ENCODE data around the gene PPP4C.

The PPP4C gene

DNA sequence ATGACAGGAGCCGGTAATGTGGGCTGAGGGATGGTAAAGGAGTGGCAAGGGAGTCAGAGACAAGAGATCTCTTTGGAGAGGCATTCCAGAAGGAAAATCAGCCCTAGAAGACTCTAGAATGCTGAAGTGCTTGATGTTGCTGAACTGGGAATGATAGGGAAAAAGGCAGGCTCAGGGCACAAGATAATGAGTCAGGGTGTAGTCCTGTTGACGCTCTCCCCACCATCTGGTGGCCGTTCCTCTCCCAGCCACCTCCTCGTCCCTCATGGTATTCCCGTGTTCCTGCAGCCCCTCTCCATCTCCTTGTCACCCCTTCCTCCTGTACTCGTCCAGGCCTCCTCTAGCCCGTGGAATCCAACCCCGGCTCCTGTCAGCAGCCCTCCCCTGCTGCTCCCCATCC lies 21.3 kb upstream of the PPP4C start:
- in situ Hi-C loops (cut with MboI; ENCODE audit: low sequenced_read_pairs): no loop called here

DNA sequence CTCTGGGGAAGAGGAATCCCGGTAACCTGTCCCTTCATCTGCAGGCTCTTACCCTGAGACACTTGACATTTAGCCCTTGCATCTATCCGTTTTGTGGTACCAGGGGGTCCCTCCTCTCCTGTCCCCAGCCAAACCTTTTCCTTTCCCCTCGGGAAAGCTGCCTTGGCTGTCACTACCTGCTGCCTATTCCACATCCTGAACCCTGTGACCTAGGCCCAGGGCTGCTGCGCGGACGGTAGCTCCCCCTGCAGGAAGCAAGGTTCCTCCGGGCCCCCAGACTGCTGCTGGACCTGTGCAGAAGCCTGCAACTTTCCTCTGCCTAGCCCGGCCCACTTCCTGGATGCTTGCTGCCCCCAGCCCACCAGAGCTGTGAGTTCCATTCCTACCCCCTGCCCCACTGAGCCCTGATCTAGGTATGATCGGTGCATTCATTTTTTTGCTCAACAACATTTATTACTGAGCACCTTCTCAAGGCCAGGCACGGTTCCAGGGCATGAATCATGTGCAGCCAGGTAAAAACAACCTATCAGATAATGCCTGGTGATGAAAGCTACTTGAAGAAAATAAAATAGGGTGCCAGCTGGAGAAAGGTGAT lies 20.7 kb upstream of the PPP4C start:
- in situ Hi-C loops (cut with MboI; ENCODE audit: low sequenced_read_pairs): no loop called here

DNA sequence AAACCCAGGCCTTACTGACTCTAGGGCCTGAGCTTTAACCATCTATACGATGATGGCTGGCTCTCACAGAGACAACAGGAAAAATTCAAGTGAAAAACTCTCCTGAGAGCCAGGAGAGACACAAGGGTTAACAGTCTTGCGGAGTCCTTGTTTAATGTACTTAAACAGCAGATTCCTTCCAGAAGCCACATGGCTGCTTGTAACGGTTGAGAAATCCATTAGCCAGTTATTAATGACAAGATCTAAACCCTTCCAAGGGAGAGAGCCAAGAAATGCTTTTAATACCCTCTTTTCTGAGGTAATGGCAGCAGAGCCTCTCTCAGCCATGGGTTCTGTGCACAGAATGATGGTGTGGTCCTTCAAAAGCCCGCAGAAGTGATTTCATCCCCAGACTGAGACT lies 15.4 kb upstream of the PPP4C start:
- in situ Hi-C loops (cut with MboI; ENCODE audit: low sequenced_read_pairs): no loop called here

DNA sequence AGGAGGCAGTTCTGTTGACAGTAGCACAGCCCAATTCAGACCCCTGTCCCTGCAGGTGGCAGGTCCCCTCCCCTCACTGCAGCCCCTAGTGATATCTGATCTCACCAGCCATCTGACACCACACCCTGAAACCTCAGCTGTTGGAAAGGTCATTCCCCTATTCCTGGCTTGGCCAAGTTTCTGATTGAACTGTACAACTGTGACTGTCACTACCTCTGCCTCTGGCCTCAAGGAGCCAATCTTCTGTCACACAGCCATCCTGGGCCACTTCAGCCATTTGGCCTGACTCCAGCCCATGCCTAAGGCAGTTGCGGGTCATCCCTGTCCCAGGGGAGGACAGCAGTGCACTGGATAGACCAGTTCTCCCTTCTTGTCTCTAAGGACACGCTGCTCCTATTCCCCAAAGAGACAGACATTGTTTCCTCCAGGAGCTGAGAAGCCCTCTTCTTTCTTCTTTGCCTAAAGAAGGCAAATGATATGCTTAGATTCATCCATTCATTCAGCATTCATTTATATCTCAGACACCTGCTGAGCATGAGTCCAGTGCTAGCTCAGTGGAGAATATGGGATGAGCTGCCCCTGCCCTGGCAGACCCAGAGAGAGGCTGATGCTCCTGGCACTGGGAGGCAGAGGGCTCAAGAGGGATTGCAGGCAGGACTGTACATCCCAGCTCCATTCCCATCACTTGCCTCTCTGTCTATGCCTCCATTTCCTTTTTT lies 14.8 kb upstream of the PPP4C start:
- in situ Hi-C loops (cut with MboI; ENCODE audit: low sequenced_read_pairs): no loop called here

DNA sequence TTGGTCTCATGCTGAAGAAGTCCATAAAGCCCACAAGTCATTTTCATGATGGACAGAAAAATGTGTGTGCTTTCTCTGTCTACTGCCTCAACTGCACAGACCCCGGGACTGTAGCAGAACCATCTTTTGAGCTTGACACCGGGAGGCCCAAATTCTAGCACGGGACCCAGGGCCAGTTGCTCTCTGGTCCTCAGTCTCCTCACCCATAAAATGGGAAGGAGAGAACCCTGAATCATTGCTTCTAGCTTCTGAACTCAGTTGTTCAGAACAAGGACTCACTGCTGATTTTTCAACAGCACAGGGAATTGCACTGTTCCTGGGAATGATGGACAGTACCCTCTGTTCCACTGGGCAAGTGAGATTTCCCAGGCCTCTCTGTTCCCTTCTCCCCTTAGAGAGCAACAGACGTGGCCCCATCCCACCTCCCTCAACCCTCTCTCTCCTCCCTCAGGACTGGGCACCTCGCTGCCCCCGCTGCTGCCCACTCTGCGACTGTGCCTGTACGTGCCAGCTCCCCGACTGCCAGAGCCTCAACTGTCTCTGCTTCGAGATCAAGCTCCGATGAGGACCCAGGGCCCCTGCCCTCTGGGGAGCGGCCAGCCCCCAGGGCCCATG lies 12.4 kb upstream of the PPP4C start:
- in situ Hi-C loops (cut with MboI; ENCODE audit: low sequenced_read_pairs): no loop called here

DNA sequence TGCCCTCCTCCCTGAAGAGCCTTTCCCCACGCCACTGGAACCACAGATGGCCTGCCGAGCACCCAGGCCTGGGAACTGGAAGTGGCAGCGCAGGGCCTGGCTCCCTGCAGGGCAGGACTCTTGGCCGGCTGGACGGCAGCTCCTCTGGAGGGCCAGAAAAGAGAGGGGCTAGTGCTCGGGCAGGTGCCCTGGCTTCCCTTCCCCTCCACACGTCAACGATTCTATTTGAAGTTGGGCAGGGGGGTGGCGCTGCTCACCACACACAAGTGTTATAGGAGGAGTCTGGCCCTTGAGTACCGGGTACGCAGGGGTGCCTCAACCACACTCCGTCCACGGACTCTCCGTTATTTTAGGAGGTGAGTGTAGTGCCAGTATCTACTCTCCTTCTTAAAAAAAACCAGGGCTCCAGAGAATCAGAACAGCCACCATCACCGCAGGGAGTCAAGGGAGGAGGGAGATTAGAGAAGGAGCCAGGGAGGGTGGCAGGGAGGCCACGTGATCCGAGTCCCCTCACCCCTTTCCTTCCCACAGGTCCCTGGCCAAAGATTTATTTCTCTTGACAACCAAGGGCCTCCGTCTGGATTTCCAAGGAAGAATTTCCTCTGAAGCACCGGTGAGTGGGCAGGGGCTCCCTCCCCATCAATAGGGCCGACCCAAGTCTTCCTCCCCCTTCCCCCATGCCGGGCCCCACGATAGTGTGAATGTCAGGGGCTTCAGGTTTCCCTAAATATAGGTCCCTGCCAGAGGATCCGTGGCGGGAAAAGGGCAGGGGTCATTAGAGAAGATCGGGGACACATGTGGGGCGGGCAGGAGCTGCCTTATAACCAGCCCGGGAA lies 11.7 kb upstream of the PPP4C start:
- in situ Hi-C loops (cut with MboI; ENCODE audit: low sequenced_read_pairs): no loop called here

DNA sequence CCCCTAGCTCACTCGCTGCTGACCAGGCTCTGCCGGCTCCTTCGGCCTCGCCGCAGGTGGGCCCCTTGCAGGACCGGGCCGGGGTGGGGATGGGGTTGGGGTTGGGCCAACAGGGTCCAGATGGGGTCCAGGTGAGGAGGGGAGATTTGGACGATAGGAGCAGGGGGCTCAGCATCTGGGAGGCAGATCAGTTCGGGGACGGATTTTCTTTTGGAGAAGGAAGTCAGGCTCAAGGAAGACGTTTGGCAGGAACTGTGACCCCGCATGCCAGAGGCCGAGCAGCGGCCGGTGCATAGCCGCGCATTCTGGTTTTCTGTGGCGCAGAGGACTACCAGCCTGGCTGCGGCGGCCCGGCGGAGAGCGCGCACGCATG lies 11.1 kb upstream of the PPP4C start:
- in situ Hi-C loops (cut with MboI; ENCODE audit: low sequenced_read_pairs): no loop called here

DNA sequence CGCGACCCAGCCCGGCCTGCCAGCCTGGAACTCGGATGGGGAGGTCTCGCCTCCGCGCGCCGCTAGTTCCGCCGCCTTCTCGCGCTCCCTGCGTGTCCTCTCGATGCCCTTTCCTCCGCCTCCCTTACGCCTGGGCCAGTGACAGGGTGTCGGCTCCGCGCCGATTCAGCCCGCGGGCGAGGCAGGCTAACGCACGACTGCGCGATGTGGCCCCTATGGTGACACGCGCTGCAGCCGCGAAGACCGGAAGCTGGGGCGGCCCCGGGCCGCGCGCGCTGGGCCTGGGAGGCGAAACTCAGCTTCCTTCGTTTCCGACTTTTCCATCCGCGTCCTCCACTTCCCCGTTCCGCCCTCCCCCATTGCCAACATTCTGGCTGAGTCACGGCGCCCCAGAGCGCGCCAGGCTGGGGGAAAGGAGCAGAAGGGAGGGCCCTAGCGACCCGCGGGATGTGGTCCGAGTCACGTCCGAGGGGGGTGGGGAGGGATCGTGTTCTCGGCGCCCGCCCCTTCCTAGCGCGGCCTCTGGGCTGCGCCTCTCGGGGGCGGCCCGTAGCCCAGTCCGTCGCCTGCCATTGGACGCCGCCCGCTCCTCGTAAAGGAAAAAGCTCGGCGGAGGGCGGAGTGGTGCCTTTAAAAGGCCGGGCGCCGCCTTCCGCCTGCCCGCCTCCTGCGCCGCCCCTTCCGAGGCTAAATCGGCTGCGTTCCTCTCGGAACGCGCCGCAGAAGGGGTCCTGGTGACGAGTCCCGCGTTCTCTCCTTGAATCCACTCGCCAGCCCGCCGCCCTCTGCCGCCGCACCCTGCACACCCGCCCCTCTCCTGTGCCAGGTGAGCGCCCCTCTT lies 10.5 kb upstream of the PPP4C start, which contains the start of gene ALDOA:
Gene ALDOA (plus strand): TSS at position 659 of the 841 bp plus-strand sequence. CDS start 1,138 bp downstream, outside the sequence.
- in situ Hi-C loops (cut with MboI; ENCODE audit: low sequenced_read_pairs): no loop called here

DNA sequence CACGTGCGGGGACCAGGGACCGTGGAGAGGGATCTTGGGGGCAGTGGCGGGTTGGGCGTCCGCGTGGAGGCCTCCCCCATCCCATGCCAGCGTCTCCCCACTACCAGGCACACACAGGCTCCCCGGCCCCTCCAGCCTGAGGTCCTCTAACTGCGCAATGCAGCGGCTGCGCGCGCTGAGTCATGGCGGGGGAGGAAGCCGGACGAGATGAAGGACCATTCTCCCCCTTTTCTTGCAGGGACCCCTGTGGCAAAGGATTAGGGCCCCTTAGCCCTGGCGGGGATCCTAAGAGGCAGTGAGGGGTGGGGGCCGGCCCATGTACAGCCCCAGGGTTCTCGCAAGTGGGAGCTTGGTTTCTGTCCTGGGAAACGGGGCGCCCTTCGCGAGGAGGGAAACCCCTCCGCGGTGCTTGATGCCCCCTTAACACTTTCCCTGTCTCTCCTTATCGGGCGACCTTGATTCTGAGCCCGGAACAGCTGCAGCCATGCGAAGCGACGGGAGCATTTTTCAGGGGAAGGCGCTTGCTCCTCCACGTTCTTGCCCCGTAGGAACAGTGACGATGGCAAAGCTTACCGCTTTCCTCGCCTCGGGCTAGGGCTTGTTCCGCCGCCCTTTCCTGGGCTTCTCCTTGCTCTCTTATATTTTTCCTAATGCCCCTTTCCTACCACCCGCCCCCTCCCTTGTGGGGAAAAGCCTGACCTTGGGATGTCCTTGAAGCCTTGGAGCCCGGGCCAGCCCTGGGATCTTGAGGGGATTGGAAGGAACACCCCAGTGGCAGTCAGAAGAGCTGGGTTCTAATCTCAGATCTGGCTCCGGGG lies 9.6 kb upstream of the PPP4C start:
- in situ Hi-C loops (cut with MboI; ENCODE audit: low sequenced_read_pairs): no loop called here

DNA sequence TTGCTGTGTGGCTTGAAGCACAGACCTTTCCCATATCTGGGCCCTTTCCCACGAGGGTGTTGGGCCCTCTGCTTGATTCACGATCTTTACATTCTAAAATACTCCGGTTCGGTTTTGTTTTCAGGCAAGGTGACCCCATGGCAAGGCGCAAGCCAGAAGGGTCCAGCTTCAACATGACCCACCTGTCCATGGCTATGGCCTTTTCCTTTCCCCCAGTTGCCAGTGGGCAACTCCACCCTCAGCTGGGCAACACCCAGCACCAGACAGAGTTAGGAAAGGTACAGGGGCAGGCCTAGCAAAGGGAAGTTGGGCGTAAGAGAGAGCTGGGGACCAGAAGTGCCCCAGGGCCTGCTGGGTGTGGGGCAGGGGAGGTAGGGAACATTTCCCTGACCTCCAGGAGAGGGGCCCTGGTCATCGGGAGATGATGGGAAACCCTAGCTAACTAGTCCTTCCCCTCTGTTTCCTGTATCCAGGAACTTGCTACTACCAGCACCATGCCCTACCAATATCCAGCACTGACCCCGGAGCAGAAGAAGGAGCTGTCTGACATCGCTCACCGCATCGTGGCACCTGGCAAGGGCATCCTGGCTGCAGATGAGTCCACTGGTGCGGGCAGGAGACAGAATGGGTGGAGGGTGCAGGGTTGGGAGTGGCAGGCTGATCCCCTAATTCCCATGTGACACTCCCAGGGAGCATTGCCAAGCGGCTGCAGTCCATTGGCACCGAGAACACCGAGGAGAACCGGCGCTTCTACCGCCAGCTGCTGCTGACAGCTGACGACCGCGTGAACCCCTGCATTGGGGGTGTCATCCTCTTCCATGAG lies 8.8 kb upstream of the PPP4C start:
- in situ Hi-C loops (cut with MboI; ENCODE audit: low sequenced_read_pairs): no loop called here

DNA sequence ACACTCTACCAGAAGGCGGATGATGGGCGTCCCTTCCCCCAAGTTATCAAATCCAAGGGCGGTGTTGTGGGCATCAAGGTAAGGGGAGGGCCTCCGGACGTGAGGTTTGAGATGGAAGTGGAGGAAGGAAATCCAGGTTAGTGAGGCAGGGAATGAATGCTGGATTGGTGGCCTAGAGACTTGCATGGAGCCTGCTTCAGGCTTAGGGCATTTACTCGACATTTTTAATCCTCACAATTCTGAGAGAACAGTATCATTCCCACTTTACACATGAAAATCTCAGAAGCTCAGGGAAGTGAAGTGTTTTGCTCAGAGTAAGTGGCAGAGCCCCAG lies 8.2 kb upstream of the PPP4C start:
- in situ Hi-C loops (cut with MboI; ENCODE audit: low sequenced_read_pairs): no loop called here

DNA sequence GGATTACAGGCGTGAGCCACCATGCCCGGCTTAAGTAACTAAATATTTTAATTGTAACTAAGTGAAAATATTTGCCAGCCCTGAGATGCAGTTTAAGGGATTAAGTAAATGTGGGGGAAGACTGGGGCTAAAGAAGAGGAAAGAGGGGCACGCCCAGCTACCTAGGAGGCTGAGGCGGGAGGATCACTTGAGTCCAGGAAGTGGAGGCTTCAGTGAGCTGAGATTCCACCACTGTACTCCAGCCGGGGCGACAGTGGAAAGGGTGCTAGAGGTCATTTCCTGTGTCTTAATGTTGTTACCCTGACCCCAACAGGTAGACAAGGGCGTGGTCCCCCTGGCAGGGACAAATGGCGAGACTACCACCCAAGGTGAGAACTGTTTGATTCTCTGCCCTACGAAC lies 7.5 kb upstream of the PPP4C start:
- in situ Hi-C loops (cut with MboI; ENCODE audit: low sequenced_read_pairs): no loop called here

DNA sequence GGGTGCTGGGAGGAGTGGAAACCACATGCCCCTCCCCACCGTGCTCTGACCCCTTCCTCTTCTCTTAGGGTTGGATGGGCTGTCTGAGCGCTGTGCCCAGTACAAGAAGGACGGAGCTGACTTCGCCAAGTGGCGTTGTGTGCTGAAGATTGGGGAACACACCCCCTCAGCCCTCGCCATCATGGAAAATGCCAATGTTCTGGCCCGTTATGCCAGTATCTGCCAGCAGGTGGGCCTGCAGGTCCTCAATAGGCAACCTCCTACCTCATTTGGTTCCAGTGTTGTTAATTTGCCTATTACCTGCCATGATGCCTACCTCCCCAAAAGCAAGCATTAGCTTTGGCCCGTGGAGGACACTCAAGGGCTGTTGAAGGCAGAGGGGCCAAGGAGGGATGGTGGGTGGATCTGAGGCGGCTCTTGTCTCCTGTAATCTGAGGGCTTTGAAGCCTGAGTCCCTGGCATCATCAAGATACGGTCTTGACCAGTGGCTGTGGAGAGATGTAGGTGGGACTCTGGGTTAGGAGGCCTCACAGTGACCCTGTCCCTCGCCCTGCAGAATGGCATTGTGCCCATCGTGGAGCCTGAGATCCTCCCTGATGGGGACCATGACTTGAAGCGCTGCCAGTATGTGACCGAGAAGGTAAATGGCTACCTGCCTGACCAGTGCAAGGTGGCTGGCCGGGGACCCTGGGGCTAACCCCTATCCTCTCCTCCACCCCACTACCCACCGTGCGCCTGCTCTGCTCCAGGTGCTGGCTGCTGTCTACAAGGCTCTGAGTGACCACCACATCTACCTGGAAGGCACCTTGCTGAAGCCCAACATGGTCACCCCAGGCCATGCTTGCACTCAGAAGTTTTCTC lies 6.8 kb upstream of the PPP4C start:
- in situ Hi-C loops (cut with MboI; ENCODE audit: low sequenced_read_pairs): no loop called here

DNA sequence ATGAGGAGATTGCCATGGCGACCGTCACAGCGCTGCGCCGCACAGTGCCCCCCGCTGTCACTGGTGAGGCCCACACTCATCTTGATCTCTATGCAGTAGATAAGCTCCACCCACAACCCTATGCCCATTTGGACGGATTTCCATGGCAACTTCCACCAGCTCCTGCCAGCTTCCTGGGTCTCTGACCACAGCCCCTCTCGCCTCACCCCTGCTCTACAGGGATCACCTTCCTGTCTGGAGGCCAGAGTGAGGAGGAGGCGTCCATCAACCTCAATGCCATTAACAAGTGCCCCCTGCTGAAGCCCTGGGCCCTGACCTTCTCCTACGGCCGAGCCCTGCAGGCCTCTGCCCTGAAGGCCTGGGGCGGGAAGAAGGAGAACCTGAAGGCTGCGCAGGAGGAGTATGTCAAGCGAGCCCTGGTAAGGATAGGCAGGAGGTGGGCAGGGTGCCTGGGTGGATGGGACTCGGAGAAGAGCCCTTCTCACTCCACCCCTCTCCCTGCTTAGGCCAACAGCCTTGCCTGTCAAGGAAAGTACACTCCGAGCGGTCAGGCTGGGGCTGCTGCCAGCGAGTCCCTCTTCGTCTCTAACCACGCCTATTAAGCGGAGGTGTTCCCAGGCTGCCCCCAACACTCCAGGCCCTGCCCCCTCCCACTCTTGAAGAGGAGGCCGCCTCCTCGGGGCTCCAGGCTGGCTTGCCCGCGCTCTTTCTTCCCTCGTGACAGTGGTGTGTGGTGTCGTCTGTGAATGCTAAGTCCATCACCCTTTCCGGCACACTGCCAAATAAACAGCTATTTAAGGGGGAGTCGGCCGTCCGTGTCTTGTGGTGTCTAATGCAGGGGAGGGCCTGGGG lies 6.0 kb upstream of the PPP4C start:
- in situ Hi-C loops (cut with MboI; ENCODE audit: low sequenced_read_pairs): no loop called here

DNA sequence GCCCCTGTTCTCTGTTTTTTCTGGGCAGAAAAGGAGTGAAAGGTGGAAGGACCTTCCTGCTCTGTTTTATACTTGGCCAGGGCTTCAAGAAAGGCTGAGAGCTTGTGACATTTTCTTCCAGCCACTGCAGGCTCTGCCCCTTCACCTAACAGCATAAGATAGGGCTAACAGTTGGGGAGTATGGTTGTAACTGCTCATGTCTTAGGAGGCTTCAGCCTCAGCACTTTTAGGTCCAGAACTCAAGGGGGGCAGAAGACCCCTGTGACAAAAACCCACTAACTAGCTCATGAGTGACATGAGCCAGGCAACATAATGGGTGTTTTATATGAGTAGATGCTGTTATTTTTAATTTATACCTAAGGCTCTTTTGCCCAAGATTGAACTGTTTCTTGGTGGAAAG lies 5.3 kb upstream of the PPP4C start:
- in situ Hi-C loops (cut with MboI; ENCODE audit: low sequenced_read_pairs): no loop called here

DNA sequence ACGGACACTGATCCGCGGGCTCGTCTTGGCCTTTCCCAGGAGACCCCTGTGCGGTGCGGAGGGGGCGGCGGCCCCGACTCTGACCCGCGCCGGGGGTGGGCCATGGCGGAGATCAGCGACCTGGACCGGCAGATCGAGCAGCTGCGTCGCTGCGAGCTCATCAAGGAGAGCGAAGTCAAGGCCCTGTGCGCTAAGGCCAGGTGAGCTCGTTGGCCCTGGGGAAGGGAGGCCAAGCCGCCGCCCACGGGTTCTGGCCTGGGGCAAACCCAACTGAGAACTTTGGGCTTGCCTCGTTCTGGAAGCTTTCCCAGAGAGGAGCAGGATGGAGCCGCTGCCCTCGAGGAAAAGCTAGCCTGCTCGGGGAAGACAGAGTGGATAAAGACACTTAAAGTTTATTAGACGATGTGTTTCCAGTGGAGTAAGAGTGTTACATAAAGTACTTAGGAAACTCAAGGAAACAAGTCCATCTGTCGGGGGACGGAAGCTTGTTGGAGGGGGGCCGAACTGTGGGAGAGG lies 540 bp downstream of the PPP4C start:
- in situ Hi-C loops (cut with MboI; ENCODE audit: low sequenced_read_pairs): no loop called here

DNA sequence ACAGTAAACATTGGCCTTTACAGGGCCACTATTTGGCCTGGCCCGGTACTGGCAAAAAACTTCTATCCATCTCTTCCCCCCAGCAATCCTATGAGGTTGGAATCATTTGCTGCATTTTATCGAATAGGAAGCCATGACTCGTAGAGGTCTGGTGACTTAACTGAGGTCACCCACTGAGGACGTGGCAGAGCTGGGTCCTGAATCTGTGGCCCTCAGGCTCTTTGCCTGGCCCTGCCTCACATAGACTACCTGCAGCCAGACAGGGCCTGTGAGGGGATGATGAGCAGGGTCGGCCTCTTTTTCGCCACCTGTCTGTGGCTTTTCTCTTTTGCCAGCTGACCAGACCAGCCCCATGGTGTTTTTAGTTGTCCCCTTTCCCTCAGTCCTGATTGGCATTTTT lies 1.9 kb downstream of the PPP4C start:
- in situ Hi-C loops (cut with MboI; ENCODE audit: low sequenced_read_pairs): no loop called here
